SIG-M5 treated with dmso at 0.1 percent for 504 hours (cell line): ENCODE results near the gene OLIG2.

Source experiments
- DNase-seq: peaks from one replicate; lab custom pipeline; 2025; ENCODE audit not compliant: unreplicated experiment; lab: John Stamatoyannopoulos, UW

OLIG2 gene

DNA sequence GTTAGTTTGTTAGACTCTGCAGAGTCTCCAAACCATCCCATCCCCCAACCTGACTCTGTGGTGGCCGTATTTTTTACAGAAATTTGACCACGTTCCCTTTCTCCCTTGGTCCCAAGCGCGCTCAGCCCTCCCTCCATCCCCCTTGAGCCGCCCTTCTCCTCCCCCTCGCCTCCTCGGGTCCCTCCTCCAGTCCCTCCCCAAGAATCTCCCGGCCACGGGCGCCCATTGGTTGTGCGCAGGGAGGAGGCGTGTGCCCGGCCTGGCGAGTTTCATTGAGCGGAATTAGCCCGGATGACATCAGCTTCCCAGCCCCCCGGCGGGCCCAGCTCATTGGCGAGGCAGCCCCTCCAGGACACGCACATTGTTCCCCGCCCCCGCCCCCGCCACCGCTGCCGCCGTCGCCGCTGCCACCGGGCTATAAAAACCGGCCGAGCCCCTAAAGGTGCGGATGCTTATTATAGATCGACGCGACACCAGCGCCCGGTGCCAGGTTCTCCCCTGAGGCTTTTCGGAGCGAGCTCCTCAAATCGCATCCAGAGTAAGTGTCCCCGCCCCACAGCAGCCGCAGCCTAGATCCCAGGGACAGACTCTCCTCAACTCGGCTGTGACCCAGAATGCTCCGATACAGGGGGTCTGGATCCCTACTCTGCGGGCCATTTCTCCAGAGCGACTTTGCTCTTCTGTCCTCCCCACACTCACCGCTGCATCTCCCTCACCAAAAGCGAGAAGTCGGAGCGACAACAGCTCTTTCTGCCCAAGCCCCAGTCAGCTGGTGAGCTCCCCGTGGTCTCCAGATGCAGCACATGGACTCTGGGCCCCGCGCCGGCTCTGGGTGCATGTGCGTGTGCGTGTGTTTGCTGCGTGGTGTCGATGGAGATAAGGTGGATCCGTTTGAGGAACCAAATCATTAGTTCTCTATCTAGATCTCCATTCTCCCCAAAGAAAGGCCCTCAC is at the start of gene OLIG2:
Gene OLIG2, plus strand, starts transcription at position 447 of the 954 bp plus-strand sequence. CDS start 928 bp downstream, outside the sequence.
- peak; percentile 67 for DNase-seq

- no peak for DNase-seq
These were observed 48.9 kb upstream of the OLIG2 start for GRCh38 chr21:32976791-32977190.

- DNase-seq = no peak
These were observed 48.5 kb upstream of the OLIG2 start for GRCh38 chr21:32977216-32977615.

- no peak for DNase-seq
These were observed 47.1 kb upstream of the OLIG2 start for GRCh38 chr21:32978331-32979270.

DNA sequence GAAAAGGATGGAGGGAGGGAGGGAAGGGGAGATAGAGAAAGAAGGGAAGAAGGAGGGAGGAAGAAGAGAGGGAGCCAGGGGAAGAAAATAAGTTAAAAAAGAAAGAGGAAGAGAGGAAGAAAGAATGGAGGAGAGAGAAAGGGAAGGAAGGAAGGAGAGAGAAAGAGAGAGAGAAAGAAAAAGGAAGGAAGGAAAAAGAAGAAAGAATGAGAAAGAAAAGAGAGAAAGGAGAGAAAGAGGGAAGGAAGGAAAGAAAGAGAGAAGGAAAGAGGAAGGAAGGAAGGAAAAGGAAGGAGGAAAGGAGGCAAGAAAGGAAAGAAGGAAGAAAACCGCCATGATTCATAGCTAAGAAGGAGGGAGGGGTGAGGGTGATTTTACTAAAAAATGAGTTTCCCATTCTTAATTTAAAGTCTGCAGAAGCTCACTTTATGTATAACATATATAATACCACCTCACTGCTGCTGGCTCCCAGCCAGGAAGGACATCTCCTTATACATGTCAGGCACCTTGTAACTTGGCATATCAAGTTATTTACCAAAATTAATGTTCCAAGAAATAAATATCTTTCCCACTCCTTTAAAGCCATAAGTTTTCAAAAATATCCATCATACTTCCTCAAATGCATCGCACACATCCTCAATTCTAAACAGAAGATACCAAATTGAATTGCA is 46.0 kb upstream of the OLIG2 start:
- DNase-seq = no peak

GRCh38 chr21:32981096-32981495 is 44.6 kb upstream of the OLIG2 start:
- DNase-seq = no peak

GRCh38 chr21:32990666-32991065 is 35.1 kb upstream of the OLIG2 start:
- DNase-seq = no peak

- no peak for DNase-seq
These were observed 34.4 kb upstream of the OLIG2 start for GRCh38 chr21:32991361-32991760.

DNA sequence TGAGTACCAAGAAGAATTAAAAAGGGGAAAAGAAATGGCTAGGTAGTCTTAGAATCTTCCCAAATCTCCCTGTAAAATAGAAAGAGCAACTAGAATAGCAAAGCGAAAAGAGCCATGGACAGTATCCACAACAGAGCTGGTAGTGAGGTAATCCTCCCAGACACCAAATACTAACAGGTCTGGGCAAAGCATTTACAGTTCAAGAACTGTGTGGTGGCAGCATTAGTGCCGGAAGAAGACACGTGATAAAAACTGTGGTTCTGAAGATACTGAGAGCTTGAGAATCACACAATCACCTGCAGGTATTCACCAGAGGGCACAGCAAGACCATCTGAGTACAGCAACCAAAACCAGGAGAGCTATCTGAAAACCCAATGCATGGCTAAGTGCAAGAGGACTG is 31.8 kb upstream of the OLIG2 start:
- no peak for DNase-seq

GRCh38 chr21:32994305-32994704 is 31.4 kb upstream of the OLIG2 start:
- DNase-seq = peak; percentile 11

DNA sequence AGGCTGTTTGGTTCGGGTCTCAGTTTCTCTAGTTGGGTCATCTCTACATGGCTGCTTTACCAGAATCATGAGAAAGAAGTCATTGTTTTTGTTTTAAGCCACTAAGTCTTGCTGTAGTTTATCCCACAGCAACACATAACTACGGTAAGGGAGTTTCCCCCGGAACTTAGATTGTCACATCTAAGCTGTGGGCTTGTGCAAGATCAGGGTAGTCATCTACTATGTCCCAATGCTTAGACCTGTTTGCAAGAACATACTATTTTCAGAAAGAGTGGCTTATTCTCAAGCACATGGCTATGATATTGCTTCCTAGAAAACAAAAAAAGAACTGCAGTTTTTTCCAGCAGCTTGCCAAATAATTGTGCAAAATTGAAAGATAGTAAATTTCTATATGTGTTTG is 18.0 kb upstream of the OLIG2 start:
- peak; percentile 99 for DNase-seq

GRCh38 chr21:33008333-33009051 is 17.2 kb upstream of the OLIG2 start:
- DNase-seq = no peak

GRCh38 chr21:33010931-33011330 is 14.8 kb upstream of the OLIG2 start:
- DNase-seq = no peak

GRCh38 chr21:33011462-33011861 is 14.3 kb upstream of the OLIG2 start:
- DNase-seq = peak; percentile 45

DNA sequence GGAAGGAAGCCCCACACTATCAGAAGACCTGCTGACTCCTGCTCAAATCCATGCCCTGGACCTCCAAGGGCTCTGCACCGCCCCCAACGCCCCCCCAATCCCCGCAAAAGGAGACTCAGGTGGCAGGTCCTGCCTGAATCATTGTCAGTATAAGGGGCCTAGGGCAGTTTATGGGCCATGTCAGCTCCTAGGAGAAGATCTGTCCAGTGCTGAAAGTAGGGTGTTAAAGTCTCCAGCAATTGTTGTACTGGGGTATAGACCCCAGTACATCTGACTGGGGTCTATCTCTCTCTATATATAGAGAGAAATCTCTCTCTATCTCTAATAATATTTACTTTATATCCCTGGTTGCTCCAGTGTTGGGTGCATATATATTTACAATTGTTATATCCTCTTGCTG is 12.1 kb upstream of the OLIG2 start:
- no peak for DNase-seq

DNA sequence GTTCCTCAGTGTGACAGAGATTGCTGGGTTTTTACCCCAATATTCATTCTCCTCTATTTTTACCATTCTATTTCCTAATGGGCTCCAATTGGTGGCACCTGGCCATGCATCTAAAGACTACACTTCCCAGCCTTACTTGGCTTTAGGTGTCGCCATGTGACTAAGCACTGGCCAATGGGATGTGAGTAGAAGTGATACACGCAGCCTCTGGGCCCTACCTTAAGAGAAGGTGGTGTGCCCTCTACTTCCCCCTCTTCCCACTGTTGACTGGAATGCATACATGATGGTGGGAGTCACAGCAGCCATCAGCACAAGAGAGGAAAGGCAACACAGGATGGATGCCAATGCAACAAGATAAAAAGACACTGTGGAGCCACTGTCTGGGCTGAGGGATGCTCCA is 11.4 kb upstream of the OLIG2 start:
- DNase-seq = no peak

DNA sequence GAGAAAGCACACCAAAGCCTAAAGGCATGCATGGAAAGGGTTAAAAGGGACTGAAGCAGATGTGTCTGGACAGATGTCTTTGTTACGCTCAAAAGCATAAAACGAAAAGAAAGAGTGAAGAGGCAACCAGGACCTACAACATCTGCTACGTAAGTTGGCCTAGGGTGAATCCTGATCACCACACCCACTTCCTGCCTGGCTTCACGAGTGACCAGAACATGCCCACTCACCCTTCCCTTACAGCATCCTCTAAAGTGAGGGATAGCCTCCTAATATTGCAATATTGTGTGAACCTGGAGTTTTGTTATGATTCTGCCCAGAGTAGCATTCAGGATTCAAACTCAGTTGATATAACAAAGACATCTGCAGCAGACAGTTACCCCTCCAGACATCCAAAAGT is 10.6 kb upstream of the OLIG2 start:
- DNase-seq = no peak

GRCh38 chr21:33015756-33016155 is 10.0 kb upstream of the OLIG2 start:
- DNase-seq = no peak

- DNase-seq = no peak
These were observed 6.8 kb upstream of the OLIG2 start for GRCh38 chr21:33018707-33019465.

DNA sequence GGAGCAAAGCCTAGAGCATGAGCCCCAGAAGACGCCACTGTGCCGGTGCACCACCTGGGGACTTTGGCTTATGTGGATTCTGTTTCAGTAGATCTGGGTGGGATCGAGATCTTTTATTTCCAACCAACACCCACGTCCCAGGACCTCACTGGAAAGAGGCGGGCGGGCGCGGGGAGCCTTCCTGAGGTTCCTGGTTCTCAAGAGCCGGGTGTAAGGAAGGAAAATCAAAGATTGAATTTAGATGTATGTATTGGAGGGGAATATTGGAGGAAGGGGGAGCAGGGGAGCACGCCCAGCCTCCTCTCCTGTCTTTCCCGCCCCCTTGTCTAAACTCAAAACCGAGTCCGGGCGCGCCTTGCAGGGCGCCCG is 6.2 kb upstream of the OLIG2 start:
- DNase-seq = no peak
